HUDEP-2 (cell line): Measurements from ENCODE around the gene CLASRP.

ENCODE experiments used
- DNase-seq, 76 experiments: peaks; one replicate each; lab custom pipeline; 2025; ENCODE audit not compliant: unreplicated experiment in 76 of 76; lab: John Stamatoyannopoulos, UW

The CLASRP gene

GRCh38 chr19:45119582-45119981 lies 80.7 kb downstream of the CLASRP start:
- DNase-seq = no peak
